GM20000 (cell line): ENCODE data around the gene GUCA2A.

Source experiments
- DNase-seq: peaks from one replicate; pipeline ENCODE4 v3.0.0; 2012; ENCODE audit warnings: low spot score
- TF ChIP-seq, protein P1 (sequence below): IDR thresholded peaks from 2 replicates; pipeline ENCODE4 v1.5.1; 2012; ENCODE audit warnings: mild to moderate bottlenecking, control low read depth; ENCODE audit errors: extremely low read depth, missing control alignments

Gene GUCA2A

DNA sequence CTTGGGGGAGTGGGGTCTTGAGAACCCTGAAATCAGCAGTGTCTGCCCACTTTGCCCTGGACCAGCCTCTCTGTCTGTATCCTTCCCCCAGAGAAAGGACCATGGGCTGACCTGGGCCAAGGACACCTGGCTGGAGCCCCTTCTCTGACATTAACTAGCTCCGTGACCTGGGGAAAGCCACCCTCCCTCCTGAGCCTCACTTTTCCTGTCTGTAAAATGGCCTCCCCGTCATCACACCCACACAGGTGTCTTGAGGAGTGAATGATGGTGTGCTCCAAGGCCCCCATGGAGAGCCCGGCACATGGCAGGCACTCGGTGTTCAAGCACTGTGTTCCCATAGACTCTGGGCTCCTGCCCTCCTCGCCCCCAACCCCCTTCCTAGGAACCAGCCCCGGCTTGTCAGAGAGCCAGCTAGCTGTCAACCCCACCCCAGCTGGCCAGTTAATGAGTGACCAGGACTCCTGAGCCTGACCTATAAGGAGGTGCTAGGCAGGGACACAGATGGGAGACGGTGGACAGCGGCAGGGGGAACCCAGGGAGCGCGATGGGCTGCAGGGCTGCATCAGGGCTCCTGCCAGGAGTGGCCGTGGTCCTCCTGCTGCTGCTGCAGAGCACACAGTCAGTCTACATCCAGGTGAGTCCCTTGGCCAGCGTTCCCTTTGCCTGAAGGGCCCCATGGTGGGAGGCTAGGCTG is 11.5 kb downstream of the GUCA2A start, which contains the start of gene GUCA2B:
TSS of gene GUCA2B (plus strand) at position 504 of the 694 bp plus-strand sequence. CDS start at position 545, 41 bp downstream.
- DNase-seq: no peak
- TF ChIP-seq, protein P1, sequence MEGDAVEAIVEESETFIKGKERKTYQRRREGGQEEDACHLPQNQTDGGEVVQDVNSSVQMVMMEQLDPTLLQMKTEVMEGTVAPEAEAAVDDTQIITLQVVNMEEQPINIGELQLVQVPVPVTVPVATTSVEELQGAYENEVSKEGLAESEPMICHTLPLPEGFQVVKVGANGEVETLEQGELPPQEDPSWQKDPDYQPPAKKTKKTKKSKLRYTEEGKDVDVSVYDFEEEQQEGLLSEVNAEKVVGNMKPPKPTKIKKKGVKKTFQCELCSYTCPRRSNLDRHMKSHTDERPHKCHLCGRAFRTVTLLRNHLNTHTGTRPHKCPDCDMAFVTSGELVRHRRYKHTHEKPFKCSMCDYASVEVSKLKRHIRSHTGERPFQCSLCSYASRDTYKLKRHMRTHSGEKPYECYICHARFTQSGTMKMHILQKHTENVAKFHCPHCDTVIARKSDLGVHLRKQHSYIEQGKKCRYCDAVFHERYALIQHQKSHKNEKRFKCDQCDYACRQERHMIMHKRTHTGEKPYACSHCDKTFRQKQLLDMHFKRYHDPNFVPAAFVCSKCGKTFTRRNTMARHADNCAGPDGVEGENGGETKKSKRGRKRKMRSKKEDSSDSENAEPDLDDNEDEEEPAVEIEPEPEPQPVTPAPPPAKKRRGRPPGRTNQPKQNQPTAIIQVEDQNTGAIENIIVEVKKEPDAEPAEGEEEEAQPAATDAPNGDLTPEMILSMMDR: no peak

GRCh38 chr1:42152119-42152518 is 12.4 kb downstream of the GUCA2A start:
- TF ChIP-seq, protein P1: no peak
- DNase-seq: no peak

- no peak for DNase-seq
These were observed 13.9 kb downstream of the GUCA2A start for GRCh38 chr1:42150651-42151050.

DNA sequence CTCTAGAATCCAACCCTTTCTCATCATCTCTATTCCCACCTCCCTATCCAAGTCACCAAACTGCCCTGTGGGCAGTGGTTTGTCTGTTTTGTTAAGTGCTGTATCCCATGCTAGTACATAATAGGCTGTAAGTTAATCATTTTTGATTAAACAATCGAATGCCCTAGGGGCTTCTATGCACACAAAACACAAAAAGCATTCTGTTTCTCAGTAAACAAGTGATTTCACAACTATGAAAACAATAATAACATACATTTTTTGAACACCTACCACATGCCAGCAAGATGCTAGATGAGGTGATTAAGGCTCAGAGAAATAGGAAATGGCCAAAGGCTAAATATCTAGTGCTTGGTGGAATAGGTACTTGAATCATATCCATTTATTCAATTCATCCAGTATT is 16.4 kb downstream of the GUCA2A start:
- no peak for DNase-seq
- TF ChIP-seq, protein P1: no peak

More at GRCh38 chr1:42150651-42151050, 13.9 kb downstream of the GUCA2A start:
- TF ChIP-seq, protein P1: no peak

GRCh38 chr1:42146626-42147320 is 17.8 kb downstream of the GUCA2A start:
- TF ChIP-seq, protein P1: peak; percentile 88
- peak; percentile 86 for DNase-seq

GRCh38 chr1:42145764-42146625 is 18.6 kb downstream of the GUCA2A start:
- DNase-seq: no peak
- TF ChIP-seq, protein P1: no peak
